Measurements from ENCODE around the gene KCNJ15. TPM values are rescaled to one million over a fixed set of nuclear protein-coding genes. Genes with fewer than 3 reads are reported as not detected.

The KCNJ15 gene
- total and polyA plus RNA-seq, 2 of the 8 experiments (the other 6 are each of a cell fraction or from before 2014, with no cell fraction given), result under 0.01 TPM; not detected in 1

- H4K5ac ChIP-seq (ENCODE audit: insufficient read length, low read depth, low read length), result no peak overlapping the region
- H2BK120ac ChIP-seq (replicated peaks; ENCODE audit: low read depth, low read length), result no peak overlapping the region
- no peak for DNase-seq (ENCODE audit: low read depth in 1 of 2, low spot score in 2 of 2)
- H3K36me3 ChIP-seq (ENCODE audit: control insufficient read depth in 2 of 4, insufficient read depth in 4 of 4, low read length in 3 of 4), result no peaks in the 10 kb centered on the region
- H3K9me3 ChIP-seq (ENCODE audit: insufficient read depth in 2 of 2, low read depth in 1 of 2, low read length in 1 of 2), result no peaks in the 10 kb centered on the region
- no peak overlapping the region for H3K9ac ChIP-seq (replicated peaks in 1 of 4; ENCODE audit: extremely low read depth in 1 of 4, low read depth in 3 of 4, low read length in 3 of 4)
- no peak overlapping the region for H3K56ac ChIP-seq (replicated peaks; ENCODE audit: insufficient read length, low read depth, low read length)
- H2BK15ac ChIP-seq (ENCODE audit: low read length), result no peak overlapping the region
- no peaks in the 10 kb centered on the region for H3K79me1 ChIP-seq (ENCODE audit: low read depth, low read length)
- CTCF ChIA-PET (ENCODE audit: partially characterized antibody), result interaction anchor here (1.0 to 1.7 kb wide), 4 partner anchors 13 to 168 kb away, joined by 3 to 5 read pairs (median 4); no protein-coding TSS in a partner anchor
- no peak overlapping the region for H2BK5ac ChIP-seq (ENCODE audit: low read depth, low read length)
- H3K27ac ChIP-seq (ENCODE audit: low read depth, low read length), result no peak overlapping the region
- no peak for FAIRE-seq
- no peak overlapping the region for H2AFZ ChIP-seq (ENCODE audit: low read length)
- WGBS, 2 experiments (ENCODE audit: extremely low coverage in 1 of 2, insufficient coverage in 1 of 2, insufficient read length in 1 of 2, insufficient replicate concordance in 2 of 2, low coverage in 1 of 2, low lambda C conversion rate in 2 of 2, missing lambda C conversion rate in 1 of 2), result 96% methylated on average over 5 of the region's 5 CpGs; no CpG with 5 or more reads in 1 of the 2 experiments
- H2BK20ac ChIP-seq (ENCODE audit: low read length), result no peak overlapping the region
- no peaks in the 10 kb centered on the region for H3K79me2 ChIP-seq (ENCODE audit: control insufficient read depth in 1 of 2, insufficient read depth in 2 of 2, low read length in 2 of 2)
- H3K18ac ChIP-seq (ENCODE audit: extremely low read depth, low read length), result no peak overlapping the region
- H2BK12ac ChIP-seq (ENCODE audit: low read depth, low read length), result no peak overlapping the region
- no peaks in the 10 kb centered on the region for H4K20me1 ChIP-seq (replicated peaks in 1 of 2; ENCODE audit: control insufficient read depth in 1 of 2, insufficient read depth in 2 of 2, low read length in 2 of 2)
- no peak overlapping the region for H3K4me2 ChIP-seq (ENCODE audit: insufficient read depth in 1 of 2, low read depth in 2 of 2, low read length in 2 of 2)
- no peak overlapping the region for H3K23ac ChIP-seq (ENCODE audit: insufficient read length)
- no peaks in the 10 kb centered on the region for H3K27me3 ChIP-seq (replicated peaks in 1 of 4; ENCODE audit: control insufficient read depth in 3 of 4, extremely low read depth in 1 of 4, insufficient read depth in 3 of 4, low read length in 3 of 4)
- no peaks in the 10 kb centered on the region for H3K23me2 ChIP-seq (ENCODE audit: low read depth, low read length)
- H4K91ac ChIP-seq (replicated peaks; ENCODE audit: insufficient read length, low read length), result no peak overlapping the region
- no peaks in the 10 kb centered on the region for H3K4me1 ChIP-seq (replicated peaks in 1 of 4; ENCODE audit: control insufficient read depth in 3 of 4, insufficient read depth in 4 of 4, low read length in 3 of 4)
- H4K8ac ChIP-seq (ENCODE audit: extremely low read depth, insufficient read depth, low read length), result no peak overlapping the region
- POLR2A ChIA-PET (ENCODE audit: partially characterized antibody), result no interaction called here
- H3K14ac ChIP-seq (ENCODE audit: insufficient read length), result no peak overlapping the region
- H3K4ac ChIP-seq (replicated peaks; ENCODE audit: insufficient read length, low read depth, low read length), result no peak overlapping the region
- no peak overlapping the region for H2AK5ac ChIP-seq (ENCODE audit: low read depth, low read length)
- H3K4me3 ChIP-seq (ENCODE audit: extremely low read depth in 1 of 4, insufficient read depth in 2 of 4, low read depth in 3 of 4, low read length in 4 of 4), result no peak overlapping the region
- TF ChIP-seq E2F6 (IDR thresholded peaks at IDR 0.05) (no peak), SUZ12 (IDR thresholded peaks at IDR 0.05; ENCODE audit: low read length) (no peak), POU5F1 (IDR thresholded peaks at IDR 0.05; ENCODE audit: low read depth, low read length) (no peak), ATF2 (IDR thresholded peaks at IDR 0.05; ENCODE audit: low read length) (no peak), KDM1A (IDR thresholded peaks at IDR 0.05; ENCODE audit: borderline replicate concordance, low read length) (no peak), BRCA1 (IDR thresholded peaks at IDR 0.05; ENCODE audit: low read depth, low read length) (no peak), CHD1 (IDR thresholded peaks at IDR 0.05; ENCODE audit: low read depth, low read length) (no peak), RNF2 (IDR thresholded peaks at IDR 0.05; ENCODE audit: borderline replicate concordance, low read depth, low read length, missing control alignments, poor library complexity, severe bottlenecking) (no peak), KDM4A (IDR thresholded peaks at IDR 0.05; ENCODE audit: low read depth, low read length, severe bottlenecking) (no peak), GTF2F1 (IDR thresholded peaks at IDR 0.05; ENCODE audit: borderline replicate concordance, low read depth, low read length) (no peak), YY1 (IDR thresholded peaks at IDR 0.05; ENCODE audit: low read depth, low read length) (no peak)
Observed at GRCh38 chr21:38337793-38338192, 81.0 kb downstream of the KCNJ15 start.

All from H1 (cell line).